ENCODE measurements around the gene NDUFS8.

The NDUFS8 gene

DNA sequence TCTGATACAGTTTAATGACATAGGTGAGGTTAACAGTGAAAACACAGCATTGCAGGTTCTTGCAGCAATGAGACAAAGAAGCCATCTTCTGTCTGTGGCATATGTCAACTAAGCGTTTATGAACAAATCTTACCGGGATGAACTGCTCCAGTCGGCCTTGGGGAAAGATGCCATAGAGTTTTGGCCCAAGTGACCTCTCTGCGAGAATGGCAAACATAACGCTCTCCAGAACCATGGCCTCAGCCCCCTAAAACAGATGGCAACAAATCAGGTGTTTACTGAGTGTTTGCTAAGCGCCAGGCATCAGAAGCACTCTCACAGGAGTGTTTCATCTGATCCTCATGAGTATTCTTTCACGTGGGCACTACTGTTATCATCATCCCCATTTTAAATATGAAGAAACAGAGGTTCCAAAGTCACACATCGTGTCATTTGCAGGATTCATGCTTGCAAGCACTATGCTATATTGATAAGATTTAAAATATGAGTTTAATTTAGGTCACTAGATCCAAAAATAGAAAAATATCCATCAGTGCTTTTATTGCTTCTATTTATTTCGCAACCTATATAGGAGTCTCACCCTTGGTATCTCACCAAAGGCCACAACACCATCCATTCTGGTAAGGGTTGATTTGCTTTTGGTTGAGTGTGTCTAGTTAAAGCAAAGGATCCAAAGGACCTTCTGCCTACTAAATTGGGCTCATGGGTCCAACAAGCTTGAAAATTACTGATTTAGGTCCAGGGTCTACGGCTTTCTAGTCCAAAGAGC lies 44.3 kb downstream of the NDUFS8 start:
- TF ChIP-seq POLR2A (IDR thresholded peaks at IDR 0.05; ENCODE audit: low read length) (no peak), GATA1 (IDR thresholded peaks at IDR 0.05; ENCODE audit: low read depth, low read length) (no peak)
- no peak for DNase-seq

DNA sequence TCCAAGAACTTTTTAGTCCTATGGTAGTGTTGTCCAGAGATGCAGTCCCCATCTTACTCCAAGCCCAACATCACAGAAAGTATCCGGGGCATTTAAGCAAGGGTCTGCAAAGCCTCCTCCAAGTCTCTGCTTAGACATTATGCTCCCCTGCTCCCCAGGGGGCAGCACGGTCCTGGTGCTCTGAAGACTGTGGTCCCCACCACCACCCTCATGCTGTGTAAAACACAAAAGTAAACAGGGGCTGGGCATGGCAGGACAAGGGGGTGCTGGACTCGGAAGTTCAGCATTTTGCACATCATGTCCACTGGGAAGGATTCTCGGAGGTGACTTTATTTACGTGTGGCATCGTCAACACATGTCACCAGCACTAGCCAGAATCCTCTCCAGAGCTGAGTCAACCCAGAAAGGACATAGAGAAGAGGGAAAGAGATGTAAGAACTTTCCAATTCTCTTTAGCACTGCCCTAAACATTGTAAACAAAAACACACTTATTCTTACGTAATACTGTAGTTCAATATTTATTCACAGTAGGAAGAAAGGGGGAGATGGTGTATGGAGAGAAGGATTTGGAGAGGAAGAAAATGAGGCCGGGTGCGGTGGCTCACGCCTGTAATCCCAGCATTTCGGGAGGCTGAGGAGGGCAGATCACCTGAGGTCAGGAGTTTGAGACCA lies 46.0 kb downstream of the NDUFS8 start:
- no peak for TF ChIP-seq GATA1 (IDR thresholded peaks at IDR 0.05; ENCODE audit: low read depth, low read length)
- no peak for TF ChIP-seq POLR2A (IDR thresholded peaks at IDR 0.05; ENCODE audit: low read length)
- DNase-seq, result peak in 1 of 2 experiments; percentile 25

DNA sequence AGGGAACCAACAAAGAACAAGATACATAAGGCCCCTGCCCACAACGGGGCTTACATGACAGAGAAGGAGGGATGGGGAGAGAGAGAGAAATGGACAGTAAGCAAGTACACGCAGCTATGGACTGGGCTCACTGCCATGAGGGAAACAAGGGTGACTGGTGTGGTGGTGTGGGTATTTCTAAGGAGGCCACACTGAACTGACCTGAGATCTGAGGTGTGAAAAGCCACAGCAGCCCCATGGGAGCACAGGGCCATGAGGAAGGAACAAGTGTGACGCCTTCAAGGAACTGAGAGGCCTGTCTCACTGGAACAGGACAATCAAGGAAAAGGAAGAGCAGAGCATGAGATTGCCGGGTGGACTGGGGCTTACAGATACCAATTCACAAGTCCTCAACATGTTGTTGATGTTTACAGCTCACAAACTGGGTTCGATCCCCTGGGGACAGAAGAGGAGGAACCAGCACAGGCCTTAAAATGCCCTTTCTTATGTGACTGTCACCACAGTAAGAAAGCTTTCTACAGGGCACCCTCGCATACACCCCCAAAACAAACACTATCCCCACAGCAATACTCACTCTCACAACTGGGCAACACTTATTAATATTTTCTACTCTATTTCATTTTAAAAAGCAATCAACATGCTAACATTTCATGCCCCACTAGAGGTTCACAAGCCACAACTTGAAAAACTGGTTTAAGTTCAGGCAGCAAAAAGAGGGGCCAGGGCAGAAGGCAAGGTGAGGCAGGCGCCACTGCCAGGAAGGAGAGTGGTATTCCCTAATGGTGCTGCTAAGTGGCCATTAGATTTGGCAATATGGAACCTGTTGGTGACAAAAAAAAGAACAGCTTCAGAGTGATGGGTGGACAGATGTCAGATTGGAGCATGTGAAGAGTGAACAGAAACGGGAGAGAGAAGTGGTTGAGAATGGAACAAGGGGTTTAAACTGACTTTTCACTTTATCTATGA lies 47.4 kb downstream of the NDUFS8 start:
- no peak for DNase-seq
- TF ChIP-seq POLR2A (IDR thresholded peaks at IDR 0.05; ENCODE audit: low read length) (no peak), GATA1 (IDR thresholded peaks at IDR 0.05; ENCODE audit: low read depth, low read length) (no peak)

DNA sequence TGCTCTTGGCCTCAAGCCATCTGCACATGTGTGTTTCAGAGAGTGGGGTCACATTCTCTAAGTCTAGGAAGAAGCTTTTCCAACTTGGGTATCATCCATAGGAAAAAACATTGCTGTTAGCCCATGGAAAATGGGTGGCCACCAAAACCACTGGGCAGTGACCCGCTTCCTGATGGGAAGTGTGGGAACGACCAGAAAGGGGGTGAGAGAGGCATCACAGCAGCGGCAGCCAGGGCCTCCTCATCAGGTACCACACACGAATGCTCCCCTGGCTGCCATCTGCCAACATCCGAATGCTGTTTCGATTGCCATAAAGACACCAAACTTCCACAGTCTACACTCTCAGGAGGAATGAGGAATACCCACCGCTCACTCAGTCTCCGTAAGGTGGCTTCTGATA lies 50.4 kb downstream of the NDUFS8 start:
- no peak for DNase-seq
- no peak for TF ChIP-seq POLR2A (IDR thresholded peaks at IDR 0.05; ENCODE audit: low read length)
- no peak for TF ChIP-seq GATA1 (IDR thresholded peaks at IDR 0.05; ENCODE audit: low read depth, low read length)

DNA sequence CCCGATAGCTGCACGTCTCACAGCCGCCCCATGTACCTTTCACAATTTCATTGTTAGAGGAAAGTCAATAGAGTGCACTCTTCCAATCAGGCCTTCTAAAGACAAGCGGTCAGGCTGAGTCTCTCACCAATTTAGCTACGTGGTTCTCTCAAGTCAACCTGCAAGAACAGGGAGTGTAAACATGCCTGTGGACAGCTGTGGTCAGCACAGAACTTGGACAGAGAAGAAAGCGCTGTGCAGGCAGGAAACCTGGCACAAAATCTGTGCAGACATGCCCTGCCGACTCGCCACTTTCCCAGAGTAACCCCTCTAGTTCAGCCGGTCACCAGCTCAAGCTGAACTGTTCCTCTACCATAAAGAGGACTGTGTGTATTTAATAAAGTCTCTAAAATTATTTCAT lies 51.2 kb downstream of the NDUFS8 start:
- DNase-seq, result no peak
- TF ChIP-seq GATA1 (IDR thresholded peaks at IDR 0.05; ENCODE audit: low read depth, low read length) (no peak), POLR2A (IDR thresholded peaks at IDR 0.05; ENCODE audit: low read length) (no peak)

DNA sequence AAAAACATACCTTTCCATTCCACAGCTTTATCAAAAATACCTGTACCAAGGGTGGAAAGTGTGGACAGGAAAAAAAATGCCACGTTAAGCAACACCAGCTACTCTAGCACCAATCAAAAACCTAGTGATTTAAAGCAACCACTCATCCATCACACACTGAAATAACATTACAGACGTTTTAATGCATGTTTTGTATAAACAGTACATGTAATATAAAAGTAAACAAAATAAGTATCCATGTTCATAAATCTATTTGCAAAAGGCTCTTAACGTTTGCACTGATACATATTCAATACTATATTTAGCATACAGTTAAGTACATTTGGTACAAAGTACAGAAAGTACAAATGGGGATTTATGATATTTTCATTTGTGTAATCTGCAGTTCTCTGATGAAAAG lies 52.0 kb downstream of the NDUFS8 start:
- DNase-seq, result no peak
- TF ChIP-seq GATA1 (IDR thresholded peaks at IDR 0.05; ENCODE audit: low read depth, low read length) (no peak), POLR2A (IDR thresholded peaks at IDR 0.05; ENCODE audit: low read length) (no peak)

DNA sequence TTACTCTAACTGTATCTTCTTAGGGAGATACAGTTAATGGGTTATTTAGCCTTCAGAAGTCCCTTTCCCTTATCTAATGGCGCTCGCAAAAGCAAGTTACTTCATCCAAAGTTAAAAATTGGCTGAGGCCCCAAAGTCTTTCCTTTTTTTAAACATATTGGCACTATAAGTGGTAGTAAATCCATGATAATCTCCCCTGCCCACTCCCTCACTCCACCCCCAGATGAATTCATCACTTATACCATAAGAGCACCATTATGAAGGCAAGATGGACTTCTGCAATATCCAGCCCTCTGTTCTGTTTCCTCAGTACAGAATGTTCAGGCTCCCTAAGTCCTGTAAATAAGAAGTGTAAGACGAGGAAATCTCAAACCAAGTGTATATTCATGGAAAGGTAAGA lies 53.0 kb downstream of the NDUFS8 start:
- no peak for DNase-seq
- TF ChIP-seq POLR2A (IDR thresholded peaks at IDR 0.05; ENCODE audit: low read length) (no peak), GATA1 (IDR thresholded peaks at IDR 0.05; ENCODE audit: low read depth, low read length) (no peak)

Data from erythroblast (primary cell).